Measurements from ENCODE around the gene PMP22.

The PMP22 gene

GRCh38 chr17:15268461-15268860, 3.3 kb upstream of the PMP22 start:
- Histone ChIP-seq H3K79me1 (replicated peaks; ENCODE audit: low read length, poor library complexity, severe bottlenecking) (no peaks in the 10 kb centered on the region), H3K4me3 (ENCODE audit: insufficient read depth in 1 of 2, low read depth in 1 of 2, low read length in 2 of 2) (no peak overlapping the region), H3K36me3 (ENCODE audit: control insufficient read depth in 1 of 2, insufficient read depth in 2 of 2, low read depth in 1 of 2, low read length in 2 of 2) (no peaks in the 10 kb centered on the region), H2BK120ac (ENCODE audit: low read depth, low read length) (no peak overlapping the region), H3K14ac (ENCODE audit: low read length in 2 of 2) (no peak overlapping the region), H3K27ac (ENCODE audit: low read length, poor library complexity, severe bottlenecking) (no peak overlapping the region), H4K91ac (ENCODE audit: low read length) (no peak overlapping the region), H2AK5ac (ENCODE audit: low read length, severe bottlenecking) (no peak overlapping the region), H3K9me3 (ENCODE audit: control insufficient read depth, low read length) (no peaks in the 10 kb centered on the region), H3K4ac (ENCODE audit: low read depth in 1 of 2, low read length in 2 of 2) (no peak overlapping the region), H3K4me1 (ENCODE audit: control insufficient read depth, insufficient read depth, low read depth, low read length) (peaks cover 10% of the 10 kb centered on the region), H3K4me2 (ENCODE audit: low read length, poor library complexity, severe bottlenecking) (no peak overlapping the region), H3K18ac (ENCODE audit: low read depth in 1 of 2, low read length in 2 of 2) (no peak overlapping the region), H4K8ac (ENCODE audit: low read length) (no peak overlapping the region), H3K23ac (ENCODE audit: low read length in 2 of 2) (no peak overlapping the region), H2BK12ac (ENCODE audit: low read length in 2 of 2) (no peak overlapping the region), H2AFZ (ENCODE audit: low read depth, low read length) (no peak overlapping the region), H2BK15ac (ENCODE audit: low read depth, poor library complexity, severe bottlenecking) (no peak overlapping the region), H3K27me3 (ENCODE audit: control insufficient read depth in 1 of 2, insufficient read depth in 1 of 2, low read length in 2 of 2) (no peaks in the 10 kb centered on the region), H2BK5ac (ENCODE audit: low read depth, low read length, poor library complexity, severe bottlenecking) (no peak overlapping the region), H3K9ac (ENCODE audit: low read length) (no peak overlapping the region)
- DNase-seq, result no peak
- 75% methylated on average over 1 of the region's 1 CpG for WGBS

DNA sequence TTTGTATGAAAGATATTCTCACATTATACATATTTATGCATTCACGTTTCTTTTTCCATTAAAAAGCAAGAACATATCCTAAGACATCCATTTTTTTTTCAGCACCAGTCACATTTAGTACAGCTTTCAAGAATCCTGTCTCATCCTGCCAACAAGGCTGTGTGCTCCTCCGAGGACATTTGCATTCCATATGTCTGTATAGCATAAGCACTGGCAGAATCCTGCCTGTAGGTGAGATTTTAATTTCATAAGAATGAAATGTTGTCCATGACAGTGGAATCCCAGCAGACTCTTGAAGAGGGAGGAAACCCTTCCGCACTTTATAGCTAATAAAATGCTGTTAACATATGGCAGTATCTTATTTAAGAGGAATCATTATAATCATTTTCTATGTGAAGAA, 2.9 kb upstream of the PMP22 start:
- no peak overlapping the region for H3K23ac ChIP-seq (ENCODE audit: low read length in 2 of 2)
- no peak overlapping the region for H3K27ac ChIP-seq (ENCODE audit: low read length, poor library complexity, severe bottlenecking)
- no peak overlapping the region for H3K18ac ChIP-seq (ENCODE audit: low read depth in 1 of 2, low read length in 2 of 2)
- no peak overlapping the region for H3K4me2 ChIP-seq (ENCODE audit: low read length, poor library complexity, severe bottlenecking)
- no peaks in the 10 kb centered on the region for H3K36me3 ChIP-seq (ENCODE audit: control insufficient read depth in 1 of 2, insufficient read depth in 2 of 2, low read depth in 1 of 2, low read length in 2 of 2)
- no peak overlapping the region for H3K4ac ChIP-seq (ENCODE audit: low read depth in 1 of 2, low read length in 2 of 2)
- H2BK12ac ChIP-seq (ENCODE audit: low read length in 2 of 2), result no peak overlapping the region
- H3K4me1 ChIP-seq (ENCODE audit: control insufficient read depth, insufficient read depth, low read depth, low read length), result peaks cover 12% of the 10 kb centered on the region
- H2AFZ ChIP-seq (ENCODE audit: low read depth, low read length), result no peak overlapping the region
- no peaks in the 10 kb centered on the region for H3K79me1 ChIP-seq (replicated peaks; ENCODE audit: low read length, poor library complexity, severe bottlenecking)
- WGBS, result 78% methylated on average over 2 of the region's 3 CpGs
- H3K27me3 ChIP-seq (ENCODE audit: control insufficient read depth in 1 of 2, insufficient read depth in 1 of 2, low read length in 2 of 2), result no peaks in the 10 kb centered on the region
- H4K8ac ChIP-seq (ENCODE audit: low read length), result no peak overlapping the region
- H2AK5ac ChIP-seq (ENCODE audit: low read length, severe bottlenecking), result no peak overlapping the region
- no peak overlapping the region for H2BK5ac ChIP-seq (ENCODE audit: low read depth, low read length, poor library complexity, severe bottlenecking)
- H3K4me3 ChIP-seq (ENCODE audit: insufficient read depth in 1 of 2, low read depth in 1 of 2, low read length in 2 of 2), result no peak overlapping the region
- H3K14ac ChIP-seq (ENCODE audit: low read length in 2 of 2), result no peak overlapping the region
- no peak overlapping the region for H3K9ac ChIP-seq (ENCODE audit: low read length)
- H2BK120ac ChIP-seq (ENCODE audit: low read depth, low read length), result no peak overlapping the region
- DNase-seq, result no peak
- no peak overlapping the region for H4K91ac ChIP-seq (ENCODE audit: low read length)
- no peaks in the 10 kb centered on the region for H3K9me3 ChIP-seq (ENCODE audit: control insufficient read depth, low read length)
- H2BK15ac ChIP-seq (ENCODE audit: low read depth, poor library complexity, severe bottlenecking), result no peak overlapping the region

DNA sequence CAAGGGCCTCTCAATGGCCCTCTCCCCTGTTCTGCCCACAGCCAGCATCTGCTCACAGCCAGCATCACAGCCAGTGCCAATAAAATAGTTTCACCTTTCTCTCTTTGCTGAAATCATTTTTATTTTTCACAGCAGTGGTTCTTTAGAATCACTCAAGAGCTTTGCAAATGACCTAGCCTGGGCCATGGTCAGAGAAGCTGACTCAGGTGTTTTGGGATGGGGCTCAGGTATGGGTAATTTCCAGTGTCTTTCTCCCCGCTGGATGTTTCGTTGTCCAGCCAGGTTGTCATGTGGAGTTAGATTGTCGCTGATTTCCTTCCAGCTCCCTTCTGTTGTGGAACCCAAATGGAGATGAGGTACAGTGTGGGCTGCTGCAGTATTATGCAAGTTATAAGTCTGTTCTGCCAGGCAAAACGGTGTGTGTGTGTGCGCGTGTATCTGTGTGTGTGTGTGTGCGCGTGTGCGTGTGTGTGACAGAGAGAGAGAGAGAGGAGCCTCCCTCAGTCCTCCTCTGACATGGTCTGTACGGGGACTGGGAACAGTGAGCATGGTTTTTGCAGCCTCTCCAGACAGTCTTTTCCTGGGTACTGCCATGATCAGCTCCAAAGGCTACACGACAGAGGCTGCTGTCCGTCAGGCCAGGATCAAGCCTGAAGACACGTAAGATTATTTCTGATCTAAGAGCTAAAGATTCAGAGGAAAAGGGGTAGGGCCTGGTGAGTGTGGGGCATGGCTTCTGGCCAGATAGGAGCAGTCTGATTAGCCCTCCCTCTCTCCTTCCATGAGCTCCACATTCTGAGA, 1.4 kb upstream of the PMP22 start:
- peak overlapping the region in 1 of 2 experiments; percentile 2 for H2BK12ac ChIP-seq (ENCODE audit: low read length in 2 of 2)
- no peaks in the 10 kb centered on the region for H3K27me3 ChIP-seq (ENCODE audit: control insufficient read depth in 1 of 2, insufficient read depth in 1 of 2, low read length in 2 of 2)
- no peak overlapping the region for H3K23ac ChIP-seq (ENCODE audit: low read length in 2 of 2)
- H2AK5ac ChIP-seq (ENCODE audit: low read length, severe bottlenecking), result no peak overlapping the region
- no peak overlapping the region for H3K9ac ChIP-seq (ENCODE audit: low read length)
- H3K27ac ChIP-seq (ENCODE audit: low read length, poor library complexity, severe bottlenecking), result no peak overlapping the region
- H3K36me3 ChIP-seq (ENCODE audit: control insufficient read depth in 1 of 2, insufficient read depth in 2 of 2, low read depth in 1 of 2, low read length in 2 of 2), result no peaks in the 10 kb centered on the region
- no peak overlapping the region for H3K4me3 ChIP-seq (ENCODE audit: insufficient read depth in 1 of 2, low read depth in 1 of 2, low read length in 2 of 2)
- no peak overlapping the region for H2BK15ac ChIP-seq (ENCODE audit: low read depth, poor library complexity, severe bottlenecking)
- peak overlapping the region in 1 of 2 experiments; percentile 28 for H3K18ac ChIP-seq (ENCODE audit: low read depth in 1 of 2, low read length in 2 of 2)
- no peak overlapping the region for H2BK5ac ChIP-seq (ENCODE audit: low read depth, low read length, poor library complexity, severe bottlenecking)
- H3K4me2 ChIP-seq (ENCODE audit: low read length, poor library complexity, severe bottlenecking), result no peak overlapping the region
- no peaks in the 10 kb centered on the region for H3K9me3 ChIP-seq (ENCODE audit: control insufficient read depth, low read length)
- no peak overlapping the region for H4K91ac ChIP-seq (ENCODE audit: low read length)
- H3K4ac ChIP-seq (ENCODE audit: low read depth in 1 of 2, low read length in 2 of 2), result no peak overlapping the region
- no peak overlapping the region for H4K8ac ChIP-seq (ENCODE audit: low read length)
- no peak overlapping the region for H2AFZ ChIP-seq (ENCODE audit: low read depth, low read length)
- H3K14ac ChIP-seq (ENCODE audit: low read length in 2 of 2), result no peak overlapping the region
- H2BK120ac ChIP-seq (ENCODE audit: low read depth, low read length), result no peak overlapping the region
- H3K4me1 ChIP-seq (ENCODE audit: control insufficient read depth, insufficient read depth, low read depth, low read length), result peaks cover 12% of the 10 kb centered on the region
- DNase-seq, result no peak
- no peaks in the 10 kb centered on the region for H3K79me1 ChIP-seq (replicated peaks; ENCODE audit: low read length, poor library complexity, severe bottlenecking)
- WGBS, result 92% methylated on average over 13 of the region's 13 CpGs

DNA sequence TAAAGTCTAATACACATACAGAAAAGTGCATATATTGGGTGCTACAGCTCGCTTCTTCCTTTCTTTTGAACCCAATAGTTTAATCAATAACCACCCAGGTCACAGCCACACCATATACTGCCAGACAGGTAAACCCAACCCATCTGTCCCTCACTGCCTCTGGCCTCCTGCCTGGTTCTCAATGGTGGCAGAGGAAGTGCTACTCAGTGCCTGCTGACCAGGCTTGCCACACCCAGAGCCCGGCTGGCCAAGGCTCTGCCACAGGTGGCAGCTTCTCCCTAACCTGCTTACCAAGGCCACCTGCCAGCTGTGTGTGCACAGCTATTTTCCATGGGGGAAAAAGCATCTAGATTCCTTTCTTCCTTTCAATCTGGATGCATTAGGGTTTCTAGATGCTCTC, 584 bp downstream of the PMP22 start:
- Histone ChIP-seq H2BK15ac (ENCODE audit: low read depth, poor library complexity, severe bottlenecking) (no peak overlapping the region), H2BK12ac (ENCODE audit: low read length in 2 of 2) (peak overlapping the region in 1 of 2 experiments; percentile 45), H3K9ac (ENCODE audit: low read length) (peak overlapping the region; percentile 96), H3K4me3 (ENCODE audit: insufficient read depth in 1 of 2, low read depth in 1 of 2, low read length in 2 of 2) (peak overlapping the region in 1 of 2 experiments; percentile 92), H3K27ac (ENCODE audit: low read length, poor library complexity, severe bottlenecking) (no peak overlapping the region), H2AK5ac (ENCODE audit: low read length, severe bottlenecking) (no peak overlapping the region), H4K91ac (ENCODE audit: low read length) (peak overlapping the region; percentile 25), H3K36me3 (ENCODE audit: control insufficient read depth in 1 of 2, insufficient read depth in 2 of 2, low read depth in 1 of 2, low read length in 2 of 2) (peaks cover 0 to 5% of the 10 kb centered on the region in 2 experiments), H3K79me1 (replicated peaks; ENCODE audit: low read length, poor library complexity, severe bottlenecking) (no peaks in the 10 kb centered on the region), H2BK120ac (ENCODE audit: low read depth, low read length) (no peak overlapping the region), H3K4ac (ENCODE audit: low read depth in 1 of 2, low read length in 2 of 2) (no peak overlapping the region), H4K8ac (ENCODE audit: low read length) (no peak overlapping the region), H2AFZ (ENCODE audit: low read depth, low read length) (no peak overlapping the region), H3K9me3 (ENCODE audit: control insufficient read depth, low read length) (no peaks in the 10 kb centered on the region), H3K18ac (ENCODE audit: low read depth in 1 of 2, low read length in 2 of 2) (no peak overlapping the region), H3K23ac (ENCODE audit: low read length in 2 of 2) (no peak overlapping the region), H3K4me1 (ENCODE audit: control insufficient read depth, insufficient read depth, low read depth, low read length) (peaks cover 14% of the 10 kb centered on the region), H3K14ac (ENCODE audit: low read length in 2 of 2) (no peak overlapping the region), H3K27me3 (ENCODE audit: control insufficient read depth in 1 of 2, insufficient read depth in 1 of 2, low read length in 2 of 2) (no peaks in the 10 kb centered on the region), H2BK5ac (ENCODE audit: low read depth, low read length, poor library complexity, severe bottlenecking) (no peak overlapping the region), H3K4me2 (ENCODE audit: low read length, poor library complexity, severe bottlenecking) (no peak overlapping the region)
- no peak for DNase-seq
- WGBS, result 84% methylated on average over 2 of the region's 2 CpGs

Measured in mesenchymal stem cell (in vitro differentiated cells and primary cell).